NCI-H1417 treated with DMSO at 0.1 percent for 48 hours (cell line): ENCODE measurements around the gene CTAG2.
"Not testable (repeated sequence)": the region's sequence is repeated elsewhere in the genome, so short reads cannot be mapped to it uniquely, and the experiment has no call there.

ENCODE experiments used
- DNase-seq: peaks from one replicate; lab custom pipeline; 2025; lab: John Stamatoyannopoulos, UW

Gene CTAG2

GRCh38 chrX:154653413-154653812, at the start of gene CTAG2:
CTAG2 (minus strand) TSS chrX:154653579; CDS start chrX:154653515, 64 bp downstream.
- not testable (repeated sequence) for DNase-seq

DNA sequence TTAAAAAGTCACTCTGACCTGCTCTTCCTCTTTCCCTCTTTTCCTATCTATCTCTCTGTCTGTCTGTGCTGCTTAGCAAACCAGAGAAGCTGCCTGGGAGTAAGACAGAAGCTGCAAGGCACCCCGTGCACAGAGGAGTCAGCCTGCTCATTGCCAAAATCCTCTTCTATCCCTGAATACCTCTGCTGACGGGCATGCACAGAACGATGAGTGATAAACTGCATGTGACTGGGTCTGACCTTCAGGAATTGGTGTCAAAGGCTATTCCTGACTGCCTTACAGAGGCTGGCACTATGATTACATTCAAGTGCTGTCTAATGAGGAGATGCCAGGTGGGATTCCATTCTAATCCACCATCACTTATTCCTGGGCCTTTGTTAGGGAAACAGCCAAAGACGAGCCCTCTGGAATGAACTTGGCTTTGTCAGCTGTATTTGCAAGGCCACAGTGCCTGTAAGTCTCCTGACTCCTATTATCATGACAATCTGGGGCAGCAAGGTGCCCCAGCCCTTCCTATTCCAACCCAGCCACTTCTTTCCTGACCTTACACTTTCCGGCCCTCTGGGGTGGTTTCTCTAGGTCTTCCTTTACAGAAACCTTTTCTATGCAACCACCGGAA, 45.4 kb upstream of the CTAG2 start:
- DNase-seq, result no peak

GRCh38 chrX:154696676-154697045, 43.3 kb upstream of the CTAG2 start:
- no peak for DNase-seq

- no peak for DNase-seq
Observed at GRCh38 chrX:154695911-154696675, 42.7 kb upstream of the CTAG2 start.

- DNase-seq, result no peak
Observed at GRCh38 chrX:154693394-154693793, 40.0 kb upstream of the CTAG2 start.

DNA sequence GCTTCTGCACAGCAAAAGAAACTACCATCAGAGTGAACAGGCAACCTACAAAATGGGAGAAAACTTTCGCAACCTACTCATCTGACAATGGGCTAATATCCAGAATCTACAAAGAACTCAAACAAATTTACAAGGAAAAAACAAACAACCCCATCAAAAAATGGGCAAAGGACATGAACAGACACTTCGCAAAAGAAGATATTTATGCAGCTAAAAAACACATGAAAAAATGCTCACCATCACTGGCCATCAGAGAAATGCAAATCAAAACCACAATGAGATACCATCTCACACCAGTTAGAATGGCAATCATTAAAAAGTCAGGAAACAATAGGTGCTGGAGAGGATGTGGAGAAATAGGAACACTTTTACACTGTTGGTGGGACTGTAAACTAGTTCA, 37.1 kb upstream of the CTAG2 start:
- DNase-seq, result not testable (repeated sequence)

DNA sequence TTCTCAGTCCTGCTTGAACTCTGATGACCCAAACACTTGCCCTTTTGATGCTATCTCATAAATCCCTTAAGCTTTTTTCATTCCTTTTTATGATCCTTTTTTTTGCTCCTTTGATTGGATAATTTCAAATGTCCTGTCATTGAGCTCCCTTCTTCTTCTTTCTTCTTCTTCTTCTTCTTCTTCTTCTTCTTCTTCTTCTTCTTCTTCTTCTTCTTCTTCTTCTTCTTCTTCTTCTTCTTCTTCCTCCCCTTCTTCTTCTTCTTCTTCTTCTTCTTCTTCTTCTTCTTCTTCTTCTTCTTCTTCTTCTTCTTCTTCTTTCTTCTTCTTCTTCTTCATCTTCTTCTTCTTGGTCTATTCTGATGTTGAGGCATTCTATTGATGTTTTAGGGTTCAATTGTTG, 18.7 kb upstream of the CTAG2 start:
- not testable (repeated sequence) for DNase-seq

- DNase-seq, result not testable (repeated sequence)
Observed at GRCh38 chrX:154670848-154671247, 17.5 kb upstream of the CTAG2 start.

DNA sequence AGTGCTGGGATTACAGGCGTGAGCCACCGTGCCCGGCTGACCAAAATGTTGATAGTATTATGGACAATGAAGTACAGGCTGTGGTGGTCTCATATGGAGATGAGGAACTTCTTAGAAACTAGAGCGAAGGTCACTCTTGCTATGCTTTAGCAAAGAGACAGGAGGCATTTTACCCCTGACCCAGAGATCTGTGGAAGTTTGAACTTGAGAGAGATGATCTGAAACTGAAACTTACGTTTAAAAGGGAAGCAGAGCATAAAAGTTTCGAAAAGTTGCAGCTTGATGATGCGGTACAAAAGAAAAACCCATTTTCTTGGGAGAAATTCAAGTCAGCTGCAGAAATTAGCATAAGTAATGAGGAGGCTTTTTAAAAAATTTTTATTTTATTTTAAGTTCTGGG, 8.5 kb upstream of the CTAG2 start:
- DNase-seq, result no peak

GRCh38 chrX:154661170-154661569, 7.8 kb upstream of the CTAG2 start:
- DNase-seq, result no peak

- DNase-seq, result no peak
Observed at GRCh38 chrX:154660541-154660940, 7.2 kb upstream of the CTAG2 start.

GRCh38 chrX:154658957-154659356, 5.6 kb upstream of the CTAG2 start:
- DNase-seq, result no peak

DNA sequence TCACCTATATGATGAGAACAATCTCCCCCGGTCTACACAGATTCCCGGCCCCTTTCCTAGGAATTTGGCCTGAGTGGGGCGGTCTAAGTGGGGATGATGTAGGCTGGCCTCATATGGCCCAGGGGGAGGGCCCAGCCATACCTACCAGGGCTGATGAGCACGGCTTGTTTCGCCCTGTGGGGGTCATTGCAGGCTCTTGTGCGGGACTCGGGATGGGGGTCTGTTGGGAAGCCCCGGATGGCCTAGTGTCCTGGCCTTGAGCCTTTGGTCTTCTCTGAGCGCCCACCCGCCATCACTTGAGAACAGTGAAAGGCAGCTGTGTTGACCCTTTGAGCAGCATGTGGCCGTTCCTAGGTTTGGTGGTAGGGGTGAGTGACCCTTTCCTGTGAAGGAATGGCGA, 4.8 kb upstream of the CTAG2 start:
- no peak for DNase-seq

- DNase-seq, result no peak
Observed at GRCh38 chrX:154657226-154657805, 3.9 kb upstream of the CTAG2 start.

DNA sequence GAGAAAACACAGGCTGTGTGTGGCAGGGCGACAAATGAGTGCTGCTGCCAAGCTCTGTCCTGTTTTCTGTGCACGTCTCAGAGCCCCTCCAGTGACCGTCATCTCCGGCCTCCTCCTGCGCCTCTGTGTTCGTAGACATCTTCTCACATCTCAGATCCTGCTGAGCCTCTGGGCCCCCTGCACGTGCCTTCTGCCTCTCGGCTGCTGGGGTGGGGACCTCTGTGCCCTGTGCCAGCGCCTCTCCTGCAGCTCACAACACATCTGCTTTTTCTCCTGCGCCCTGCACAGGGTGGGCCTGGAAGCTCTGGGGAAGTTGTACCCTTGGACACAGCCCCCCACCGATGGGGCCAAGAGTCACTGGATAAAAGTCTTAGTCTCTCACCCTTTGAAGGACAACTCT, 2.4 kb upstream of the CTAG2 start:
- DNase-seq, result no peak

- no peak for DNase-seq
Observed at GRCh38 chrX:154655346-154655745, 2.0 kb upstream of the CTAG2 start.

GRCh38 chrX:154654925-154655324, 1.5 kb upstream of the CTAG2 start:
- no peak for DNase-seq

GRCh38 chrX:154654372-154654771, 993 bp upstream of the CTAG2 start:
- no peak for DNase-seq

DNA sequence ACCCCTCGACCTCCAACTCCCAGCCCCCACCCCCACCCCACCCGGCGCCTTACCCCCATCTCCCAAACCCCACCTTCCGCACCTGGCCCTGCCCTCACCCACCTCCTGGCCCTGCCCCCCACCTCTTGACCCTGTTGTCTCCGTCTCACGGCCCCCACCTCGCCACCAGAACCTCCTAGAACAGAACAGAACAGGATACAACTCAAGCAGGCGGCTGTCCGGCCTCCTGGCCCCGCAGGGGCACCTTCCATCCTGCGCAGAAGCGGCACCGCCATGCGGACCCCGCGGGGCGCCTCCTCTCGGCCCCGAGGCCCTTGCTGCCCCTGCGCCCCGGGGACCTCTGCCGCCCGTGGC, 354 bp downstream of the CTAG2 start:
- no peak for DNase-seq

DNA sequence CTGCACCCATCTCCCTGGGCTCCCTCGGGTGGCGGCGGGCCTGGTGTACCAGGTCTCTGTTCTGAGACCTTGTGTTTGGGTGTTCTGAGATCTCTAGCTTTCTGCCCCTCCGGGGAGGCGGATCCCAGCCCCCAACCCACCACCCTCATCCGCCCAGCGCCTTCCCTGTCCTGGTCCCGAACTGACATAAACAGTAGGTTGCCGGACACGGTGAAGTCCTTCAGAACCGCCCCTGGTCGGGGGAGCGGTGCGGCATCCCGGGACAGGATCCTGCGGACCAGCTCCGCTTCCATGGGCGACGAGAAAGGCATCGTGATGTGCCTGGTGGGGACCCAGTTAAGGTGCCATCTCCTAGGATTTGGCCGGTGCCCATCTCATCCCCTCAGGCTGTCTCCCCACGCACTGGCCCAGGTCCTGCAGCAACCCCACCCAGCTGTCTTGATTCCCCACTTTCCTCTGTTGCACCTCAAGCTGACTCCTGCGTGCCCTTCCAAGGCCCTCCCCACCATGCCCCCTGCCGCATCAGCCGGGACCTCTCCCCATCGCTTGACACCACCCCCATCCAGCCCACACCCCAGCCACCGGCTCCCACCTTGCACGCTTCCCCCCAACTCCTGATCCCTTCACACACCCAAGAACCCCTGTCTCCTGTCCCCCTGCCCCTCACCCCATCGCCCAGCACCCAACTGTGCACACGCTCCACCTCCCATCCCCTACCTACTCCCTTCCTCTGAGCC, 900 bp downstream of the CTAG2 start:
- no peak for DNase-seq

DNA sequence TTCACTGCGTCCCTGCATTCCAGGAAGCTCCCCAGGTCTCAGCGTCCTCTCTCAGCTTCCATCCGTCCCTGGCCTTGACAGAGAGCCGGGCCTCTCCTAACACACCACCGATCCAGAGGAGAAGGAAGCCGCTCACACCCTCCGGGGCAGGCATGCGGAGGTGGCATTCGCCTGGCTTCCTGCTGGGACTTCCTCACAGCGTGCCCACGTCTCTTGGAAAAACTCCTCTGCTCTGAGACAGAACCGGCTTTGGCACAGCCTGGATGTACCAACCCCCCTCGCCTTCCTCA, 3.2 kb downstream of the CTAG2 start:
- DNase-seq, result no peak

DNA sequence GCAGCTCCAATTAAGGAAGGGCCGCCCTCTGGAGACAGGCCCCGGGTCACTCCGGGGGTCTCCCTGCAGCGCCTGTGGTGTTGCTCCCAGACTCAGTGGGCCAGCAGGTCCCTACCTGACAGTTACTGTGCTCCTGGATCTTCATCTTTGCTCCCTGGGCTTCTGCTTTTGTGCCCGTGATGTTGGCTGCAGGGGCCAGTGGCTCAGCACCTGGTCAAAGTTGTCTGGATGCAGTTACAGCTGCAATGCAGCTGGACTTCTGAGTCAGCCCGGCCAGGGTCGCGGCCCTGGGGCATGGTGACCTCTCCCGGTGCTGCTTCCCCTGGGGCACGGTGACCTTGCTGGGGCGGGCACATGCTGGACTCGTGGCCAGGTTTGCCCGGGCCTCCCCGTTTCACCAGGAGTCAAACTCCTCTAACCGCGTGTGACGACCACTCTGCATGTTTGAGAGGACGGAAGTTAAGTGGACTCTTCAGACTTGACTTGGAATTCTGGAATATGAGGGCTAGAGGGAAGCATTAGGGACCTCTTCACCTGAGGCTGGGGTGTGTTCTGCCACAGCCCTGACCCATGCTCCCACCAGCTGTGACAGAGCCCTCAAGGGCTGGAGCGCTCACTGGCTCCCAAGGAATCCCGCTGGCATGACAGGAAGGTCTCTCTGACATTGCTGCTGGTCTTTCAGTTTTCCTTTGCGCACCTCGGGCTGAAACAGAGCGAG, 3.7 kb downstream of the CTAG2 start:
- no peak for DNase-seq
